Caco-2 (cell line): ENCODE results near the gene EPHB2. TPM values are rescaled to one million over a fixed set of nuclear protein-coding genes. Genes with fewer than 3 reads are reported as not detected.

Source experiments
- BruUV-seq: library from RNA; stranded (reverse); fragments of 400-500 nt; replicated peaks from 2 replicates; lab custom pipeline; 2021; lab: Mats Ljungman, UMichigan
- CTCF ChIA-PET: fragments of 300-600 bp; sonication (Branson Sonifier 250); formaldehyde crosslinking; loops from one replicate; lab custom pipeline; 2022; ENCODE audit warnings: antibody characterized with exemption; lab: Charles Lee
- POLR2A ChIA-PET: fragments of 300-600 bp; sonication (Branson Sonifier 250); formaldehyde crosslinking; loops from one replicate; lab custom pipeline; 2022; ENCODE audit warnings: antibody characterized with exemption; lab: Charles Lee
- DNase-seq, 2 experiments: peaks; one replicate each; pipeline versions ENCODE4 v3.0.0 to v3.0.0-alpha.2; 2020 to 2022
- H3K27me3 ChIP-seq: replicated peaks from 2 replicates; pipeline ENCODE4 v1.6.0; 2011; ENCODE audit warnings: low read length; ENCODE audit not compliant: control insufficient read depth, insufficient read depth
- H3K36me3 ChIP-seq: 2 replicates; pipeline ENCODE4 v1.5.1; 2011; ENCODE audit warnings: low read length; ENCODE audit not compliant: control insufficient read depth, insufficient read depth
- H3K4me1 ChIP-seq: fragments of 250-450 bp; sonication (Bioruptor Pico); 2 replicates; pipeline ENCODE4 v1.5.1; 2020; ENCODE audit warnings: mild to moderate bottlenecking
- H3K4me3 ChIP-seq: 2 replicates; pipeline ENCODE4 v1.5.1; 2011; ENCODE audit warnings: low read depth, mild to moderate bottlenecking, control low read depth, low read length
- H3K9me3 ChIP-seq: fragments of 250-450 bp; sonication (Bioruptor Pico); 2 replicates; pipeline ENCODE4 v1.5.1; 2020; ENCODE audit warnings: mild to moderate bottlenecking, moderate library complexity
- H3K27ac Mint-ChIP-seq: one replicate; pipeline ENCODE4 v1.8.0; 2022; ENCODE audit warnings: mixed read lengths; ENCODE audit not compliant: unreplicated experiment
- H3K27me3 Mint-ChIP-seq: one replicate; pipeline ENCODE4 v1.8.0; 2022; ENCODE audit warnings: mixed read lengths; ENCODE audit not compliant: insufficient read depth, unreplicated experiment
- H3K36me3 Mint-ChIP-seq: one replicate; pipeline ENCODE4 v1.8.0; 2022; ENCODE audit warnings: mild to moderate bottlenecking, mixed read lengths; ENCODE audit not compliant: insufficient read depth, unreplicated experiment
- H3K4me1 Mint-ChIP-seq: one replicate; pipeline ENCODE4 v1.8.0; 2022; ENCODE audit warnings: low read depth, mixed read lengths; ENCODE audit not compliant: unreplicated experiment
- H3K4me3 Mint-ChIP-seq: one replicate; pipeline ENCODE4 v1.8.0; 2022; ENCODE audit warnings: mild to moderate bottlenecking, moderate library complexity, mixed read lengths; ENCODE audit not compliant: unreplicated experiment
- H3K9me3 Mint-ChIP-seq: one replicate; pipeline ENCODE4 v1.8.0; 2022; ENCODE audit warnings: mixed read lengths; ENCODE audit not compliant: unreplicated experiment
- CTCF ChIP-seq, 2 experiments: fragments of 200-600 bp in 1 of 2; IDR thresholded peaks; 1 replicate in 1 of 2; 2 replicates in 1 of 2; pipeline versions ENCODE4 v1.5.1 to v1.8.0; 2011 to 2022; ENCODE audit warnings: antibody characterized with exemption in 1 of 2, control low read depth in 1 of 2, inconsistent platforms in 1 of 2, low read depth in 1 of 2, low read length in 1 of 2, mild to moderate bottlenecking in 1 of 2, moderate library complexity in 1 of 2; ENCODE audit not compliant: insufficient read depth in 1 of 2, severe bottlenecking in 1 of 2, unreplicated experiment in 1 of 2
- intact Hi-C: fragments of 100-400 bp; cut with micrococcal nuclease; formaldehyde crosslinking; loops from one replicate; pipeline ENCODE4 v1.10.0; 2022; ENCODE audit not compliant: unreplicated experiment
- total RNA-seq: library from RNA; stranded (reverse); gene quantifications from 2 replicates; pipeline ENCODE4 v1.2.3, GENCODE V29; 2022

The EPHB2 gene
- total RNA-seq, 1 experiment from 2014 or later, result 30.1 TPM

GRCh38 chr1:22866868-22867267 is 156.2 kb downstream of the EPHB2 start:
- Histone ChIP-seq H3K4me1 (no peaks in the 10 kb centered on the region), H3K9me3 (no peaks in the 10 kb centered on the region), H3K36me3 (peaks cover 2% of the 10 kb centered on the region; the same call in 1 of the 2 replicates), H3K27me3 (no peaks in the 10 kb centered on the region), H3K4me3 (no peak overlapping the region)
- no peak for DNase-seq
- CTCF ChIA-PET, result no interaction called here
- intact Hi-C loops, result no loop called here
- Mint-ChIP-seq H3K36me3 (peaks cover 16% of the 10 kb centered on the region), H3K27ac (no peak overlapping the region), H3K9me3 (no peaks in the 10 kb centered on the region), H3K4me3 (no peak overlapping the region), H3K4me1 (no peaks in the 10 kb centered on the region), H3K27me3 (no peaks in the 10 kb centered on the region)
- no peak for TF ChIP-seq CTCF (IDR thresholded peaks at IDR 0.05; ENCODE audit: insufficient read depth in 1 of 2, low read depth in 1 of 2, low read length in 1 of 2, severe bottlenecking in 1 of 2, unreplicated experiment in 1 of 2)
- POLR2A ChIA-PET, result no interaction called here
- BruUV-seq, result no TSS peak

GRCh38 chr1:22868331-22868730 is 157.7 kb downstream of the EPHB2 start:
- Mint-ChIP-seq H3K27me3 (no peaks in the 10 kb centered on the region), H3K4me3 (no peak overlapping the region), H3K36me3 (peaks cover 16% of the 10 kb centered on the region), H3K4me1 (no peaks in the 10 kb centered on the region), H3K27ac (no peak overlapping the region), H3K9me3 (no peaks in the 10 kb centered on the region)
- no peak for DNase-seq
- Histone ChIP-seq H3K9me3 (no peaks in the 10 kb centered on the region), H3K4me3 (no peak overlapping the region), H3K36me3 (peaks cover 2% of the 10 kb centered on the region; the same call in 1 of the 2 replicates), H3K27me3 (no peaks in the 10 kb centered on the region), H3K4me1 (no peaks in the 10 kb centered on the region)
- BruUV-seq, result no TSS peak
- no peak for TF ChIP-seq CTCF (IDR thresholded peaks at IDR 0.05; ENCODE audit: insufficient read depth in 1 of 2, low read depth in 1 of 2, low read length in 1 of 2, severe bottlenecking in 1 of 2, unreplicated experiment in 1 of 2)
- ChIA-PET CTCF (no interaction called here), POLR2A (no interaction called here)
- intact Hi-C loops, result no loop called here

GRCh38 chr1:22869325-22869724 is 158.7 kb downstream of the EPHB2 start:
- TF ChIP-seq CTCF (IDR thresholded peaks at IDR 0.05; ENCODE audit: insufficient read depth in 1 of 2, low read depth in 1 of 2, low read length in 1 of 2, severe bottlenecking in 1 of 2, unreplicated experiment in 1 of 2), result no peak
- Mint-ChIP-seq H3K4me1 (no peaks in the 10 kb centered on the region), H3K27me3 (no peaks in the 10 kb centered on the region), H3K36me3 (peaks cover 16% of the 10 kb centered on the region), H3K27ac (no peak overlapping the region), H3K9me3 (no peaks in the 10 kb centered on the region), H3K4me3 (no peak overlapping the region)
- H3K9me3 ChIP-seq, result no peaks in the 10 kb centered on the region
- intact Hi-C loops, result no loop called here
- ChIA-PET POLR2A (no interaction called here), CTCF (interaction anchor here (0.5 kb wide), 1 partner anchor 204 kb away, joined by 3 read pairs; no protein-coding TSS in a partner anchor)
- peaks cover 2% of the 10 kb centered on the region; the same call in 1 of the 2 replicates for H3K36me3 ChIP-seq
- no peak for DNase-seq
- no peaks in the 10 kb centered on the region for H3K27me3 ChIP-seq
- no peaks in the 10 kb centered on the region for H3K4me1 ChIP-seq
- no peak overlapping the region for H3K4me3 ChIP-seq
- BruUV-seq, result no TSS peak
